GM18861 (cell line): Measurements from ENCODE around the gene EIF4E1B.

Experiments used
- ATAC-seq: cut with Tn5 transposase; IDR thresholded peaks from one replicate; pipeline ENCODE4 v1.9.1; 2021; ENCODE audit not compliant: unreplicated experiment

Gene EIF4E1B

GRCh38 chr5:176625966-176626875 lies 4.3 kb upstream of the EIF4E1B start:
- no peak for ATAC-seq

- ATAC-seq: no peak
These were observed 3.6 kb upstream of the EIF4E1B start for GRCh38 chr5:176626876-176627236.

GRCh38 chr5:176627582-176627981 lies 2.9 kb upstream of the EIF4E1B start:
- no peak for ATAC-seq

- no peak for ATAC-seq
These were observed 1.9 kb upstream of the EIF4E1B start for GRCh38 chr5:176628406-176629228.

- ATAC-seq: no peak
These were observed 1.1 kb upstream of the EIF4E1B start for GRCh38 chr5:176629317-176629852.

GRCh38 chr5:176630681-176631222 lies 277 bp downstream of the EIF4E1B start:
- no peak for ATAC-seq

GRCh38 chr5:176631383-176632200 lies 1.1 kb downstream of the EIF4E1B start:
- ATAC-seq: no peak

- no peak for ATAC-seq
These were observed 2.3 kb downstream of the EIF4E1B start for GRCh38 chr5:176632745-176633144.

- no peak for ATAC-seq
These were observed 3.1 kb downstream of the EIF4E1B start for GRCh38 chr5:176633598-176633997.

GRCh38 chr5:176636426-176636825 lies 6.0 kb downstream of the EIF4E1B start:
- no peak for ATAC-seq

- ATAC-seq: no peak
These were observed 7.1 kb downstream of the EIF4E1B start for GRCh38 chr5:176637556-176637955.

GRCh38 chr5:176638437-176638836 lies 8.0 kb downstream of the EIF4E1B start:
- no peak for ATAC-seq

GRCh38 chr5:176639208-176639607 lies 8.7 kb downstream of the EIF4E1B start:
- ATAC-seq: no peak

- ATAC-seq: no peak
These were observed 9.5 kb downstream of the EIF4E1B start for GRCh38 chr5:176639981-176640380.

GRCh38 chr5:176640616-176641015 lies 10.1 kb downstream of the EIF4E1B start:
- ATAC-seq: no peak

- ATAC-seq: no peak
These were observed 12.4 kb downstream of the EIF4E1B start for GRCh38 chr5:176642675-176643490.

- ATAC-seq: no peak
These were observed 13.2 kb downstream of the EIF4E1B start for GRCh38 chr5:176643491-176644219.

- no peak for ATAC-seq
These were observed 13.8 kb downstream of the EIF4E1B start for GRCh38 chr5:176644294-176644693.
